SIG-M5 treated with dmso at 0.1 percent for 504 hours (cell line): ENCODE data around the gene TNFRSF1B.

Experiments used
- DNase-seq: peaks from one replicate; lab custom pipeline; 2025; ENCODE audit not compliant: unreplicated experiment; lab: John Stamatoyannopoulos, UW

TNFRSF1B gene

DNA sequence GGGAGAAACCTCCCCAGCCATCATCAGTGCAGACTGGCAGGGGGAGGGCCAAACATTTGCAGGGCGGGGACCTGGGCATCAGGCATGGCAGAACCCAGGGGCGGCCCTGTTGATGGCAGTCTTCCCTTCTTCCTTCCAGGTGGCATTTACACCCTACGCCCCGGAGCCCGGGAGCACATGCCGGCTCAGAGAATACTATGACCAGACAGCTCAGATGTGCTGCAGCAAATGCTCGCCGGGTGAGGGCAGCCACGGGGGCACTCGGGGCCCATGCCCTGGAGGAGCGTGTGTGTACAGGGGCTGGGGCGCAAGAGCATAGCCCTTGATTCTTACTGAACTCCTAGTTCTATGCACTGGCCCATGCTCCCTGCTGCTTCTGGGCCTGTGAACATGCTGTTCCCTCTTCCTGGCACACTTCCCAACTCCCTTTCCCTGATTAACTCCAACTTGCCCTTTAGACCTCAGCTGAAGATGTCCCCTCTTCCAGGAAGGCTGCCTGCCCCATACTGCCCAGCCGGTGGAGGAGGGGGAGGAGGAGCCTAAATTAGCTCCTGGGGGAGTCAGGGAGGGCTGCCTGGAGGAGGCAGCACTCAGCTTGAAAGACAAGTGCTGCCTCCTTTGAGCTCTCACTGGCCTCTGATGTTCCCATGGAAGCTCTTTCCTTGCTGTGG, 22.0 kb downstream of the TNFRSF1B start:
- no peak for DNase-seq

- no peak for DNase-seq
Observed at GRCh38 chr1:12189328-12189682, 22.5 kb downstream of the TNFRSF1B start.

DNA sequence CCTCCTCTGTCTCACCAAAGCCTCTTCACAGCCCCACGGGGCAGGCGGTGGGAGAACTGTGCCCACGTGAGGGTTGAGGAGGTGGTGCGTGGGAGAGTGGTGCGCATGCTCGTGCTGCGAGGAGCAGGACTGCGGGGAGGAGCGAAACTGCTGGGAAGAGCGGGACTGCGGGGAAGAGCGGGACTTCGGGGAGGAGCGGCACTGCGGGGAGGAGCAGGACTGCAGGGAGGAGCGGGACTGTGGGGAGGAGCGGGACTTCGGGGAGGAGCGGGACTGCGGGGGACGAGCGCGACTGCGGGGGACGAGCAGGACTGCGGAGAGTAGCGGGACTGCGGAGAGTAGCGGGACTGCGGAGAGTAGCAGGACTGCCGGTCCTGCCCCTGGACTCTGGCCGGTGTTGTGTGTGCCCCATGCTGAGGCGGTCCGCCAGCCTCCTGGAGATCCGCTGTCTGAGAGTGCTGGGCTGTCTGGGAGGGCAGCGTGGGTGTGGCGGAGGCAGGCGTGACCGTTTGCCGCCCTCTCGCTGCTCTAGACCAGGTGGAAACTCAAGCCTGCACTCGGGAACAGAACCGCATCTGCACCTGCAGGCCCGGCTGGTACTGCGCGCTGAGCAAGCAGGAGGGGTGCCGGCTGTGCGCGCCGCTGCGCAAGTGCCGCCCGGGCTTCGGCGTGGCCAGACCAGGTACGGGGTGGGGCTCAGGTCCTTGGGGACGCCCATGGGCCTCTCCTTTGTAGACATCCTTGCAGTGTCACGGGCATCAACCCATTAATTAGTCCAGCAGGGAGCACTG, 24.6 kb downstream of the TNFRSF1B start:
- no peak for DNase-seq

DNA sequence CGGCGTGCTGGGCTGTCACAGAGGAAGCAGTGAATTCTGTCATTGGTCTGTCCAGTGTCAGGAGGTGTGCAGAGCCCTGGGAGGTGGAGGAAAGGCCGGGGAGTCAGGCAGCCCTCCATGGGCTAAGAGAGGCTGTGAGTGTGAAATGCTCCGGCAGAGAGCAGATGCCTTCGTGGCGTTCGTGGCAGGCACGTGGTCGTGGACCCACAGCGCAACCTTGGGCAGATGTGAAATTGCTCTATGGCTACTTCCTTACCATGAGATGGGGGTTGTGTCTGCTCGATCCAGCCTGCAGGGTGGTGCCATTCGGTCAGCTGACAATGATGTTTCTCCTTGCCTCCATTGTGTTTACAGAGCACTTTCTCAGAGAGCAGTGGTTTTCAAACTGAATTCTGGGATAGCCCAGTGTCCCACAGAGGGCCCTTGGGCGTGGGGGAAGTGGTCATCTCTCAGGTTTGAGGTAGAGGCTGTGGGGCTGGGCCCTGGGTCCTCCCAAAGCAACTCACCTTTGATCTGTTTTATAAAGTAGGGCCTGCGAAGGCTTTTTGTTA, 27.9 kb downstream of the TNFRSF1B start:
- DNase-seq = no peak

- no peak for DNase-seq
Observed at GRCh38 chr1:12195416-12195815, 28.6 kb downstream of the TNFRSF1B start.

- peak; percentile 97 for DNase-seq
Observed at GRCh38 chr1:12196641-12197482, 30.1 kb downstream of the TNFRSF1B start.

GRCh38 chr1:12197483-12197880, 30.7 kb downstream of the TNFRSF1B start:
- no peak for DNase-seq

DNA sequence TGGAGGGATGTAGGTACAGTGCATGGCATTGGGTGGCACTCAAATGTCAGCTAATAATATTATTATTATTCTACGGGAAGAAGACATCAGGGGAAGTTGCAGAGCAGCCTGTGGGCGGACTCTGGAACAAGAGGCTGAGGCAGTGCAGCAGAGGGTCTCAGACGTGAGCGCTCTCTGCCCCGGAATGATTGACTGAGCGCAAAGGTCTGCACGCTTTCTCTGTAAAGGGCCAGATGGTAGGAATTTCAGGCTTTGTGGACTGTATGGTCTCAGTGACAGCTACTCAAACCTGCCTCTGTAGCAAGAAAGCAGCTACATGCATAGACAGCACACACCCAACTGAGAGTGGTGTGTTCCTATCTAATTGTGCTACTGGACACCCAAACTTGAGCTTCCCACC, 33.4 kb downstream of the TNFRSF1B start:
- no peak for DNase-seq

DNA sequence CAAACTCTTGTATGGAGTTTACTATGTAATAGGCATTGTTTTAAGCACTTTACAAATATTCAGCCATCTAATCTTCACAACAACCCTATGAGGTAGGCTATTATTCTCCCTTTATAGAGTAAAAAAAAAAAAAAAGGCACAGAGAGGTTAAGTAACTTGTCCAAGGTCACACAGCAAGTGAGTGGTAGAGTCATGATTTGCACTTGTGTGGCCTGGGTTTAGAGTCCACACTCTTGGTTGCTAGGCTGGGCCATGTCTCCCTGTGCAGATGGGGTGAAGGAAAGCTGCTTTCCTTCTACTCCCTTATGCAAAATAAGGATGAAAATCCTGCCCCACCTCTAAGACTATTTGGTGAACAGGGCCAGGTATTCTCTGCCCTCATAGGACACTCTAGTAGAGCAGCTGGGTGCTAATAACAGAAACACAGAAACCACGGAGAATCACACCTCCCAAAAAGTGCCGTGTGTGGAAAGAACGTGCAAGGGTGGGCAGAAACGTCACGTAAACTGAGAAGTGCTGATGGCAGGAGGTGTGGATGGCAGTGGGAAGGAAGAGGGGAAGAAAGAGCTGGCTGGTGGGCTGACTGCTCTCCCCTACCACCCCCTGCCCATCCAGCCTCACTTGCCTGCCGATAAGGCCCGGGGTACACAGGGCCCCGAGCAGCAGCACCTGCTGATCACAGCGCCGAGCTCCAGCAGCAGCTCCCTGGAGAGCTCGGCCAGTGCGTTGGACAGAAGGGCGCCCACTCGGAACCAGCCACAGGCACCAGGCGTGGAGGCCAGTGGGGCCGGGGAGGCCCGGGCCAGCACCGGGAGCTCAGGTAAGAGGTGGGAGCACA, 34.8 kb downstream of the TNFRSF1B start:
- DNase-seq = no peak

DNA sequence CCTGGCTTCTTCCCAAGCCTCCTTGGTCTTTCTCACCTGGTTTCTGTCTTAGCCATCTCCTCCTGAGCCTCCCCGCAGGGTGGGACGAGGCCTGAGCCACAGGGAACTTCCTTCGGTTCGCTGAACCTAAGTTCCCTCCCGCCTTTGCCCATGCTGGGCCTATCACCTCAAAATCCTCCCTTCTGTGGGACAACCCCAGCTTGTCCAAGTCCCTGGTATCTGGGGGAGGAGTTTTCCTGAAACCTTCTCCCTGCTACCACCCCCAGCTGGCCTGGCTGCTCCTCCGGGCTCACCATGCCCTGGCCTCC, 35.4 kb downstream of the TNFRSF1B start:
- DNase-seq = no peak

DNA sequence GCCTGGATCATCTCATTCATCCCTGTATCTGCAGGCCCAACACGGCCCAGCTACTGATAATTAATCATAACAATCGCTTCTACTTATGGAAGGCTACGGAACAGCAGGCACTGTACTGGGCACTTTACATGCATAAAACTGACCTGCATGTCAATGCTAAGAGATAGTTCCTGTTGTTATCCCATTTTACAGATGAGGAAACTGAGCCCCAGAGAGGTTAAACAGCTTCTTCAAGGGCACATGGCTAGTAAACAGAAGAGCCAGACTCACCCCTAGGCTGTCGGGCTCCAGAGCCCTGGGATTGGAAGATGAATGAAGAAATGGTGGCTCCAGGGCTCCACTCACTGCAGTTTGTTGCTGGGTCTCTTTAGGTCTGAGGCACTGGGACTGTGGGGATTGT, 35.8 kb downstream of the TNFRSF1B start:
- DNase-seq = no peak

GRCh38 chr1:12203216-12204007, 36.6 kb downstream of the TNFRSF1B start:
- DNase-seq = no peak

DNA sequence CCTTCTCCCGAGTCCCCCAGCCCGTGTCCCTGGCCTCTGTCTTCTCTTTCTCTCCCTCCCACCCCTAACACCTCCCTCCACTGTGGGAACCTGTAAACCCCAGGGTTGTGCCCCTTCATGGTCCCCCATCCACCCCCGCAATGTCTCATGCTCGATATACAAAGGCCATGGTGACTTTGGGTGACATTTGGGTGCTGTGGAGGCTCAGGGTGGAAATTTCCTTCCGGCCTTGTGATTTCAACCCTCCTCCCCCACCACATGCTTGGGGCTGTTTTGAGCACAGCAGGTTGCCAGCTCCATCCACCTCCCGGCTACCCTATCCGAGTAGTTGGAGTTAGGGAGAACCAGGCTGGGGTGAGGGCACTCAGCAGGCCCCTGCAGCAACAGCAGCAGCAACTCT, 37.3 kb downstream of the TNFRSF1B start:
- DNase-seq = no peak

DNA sequence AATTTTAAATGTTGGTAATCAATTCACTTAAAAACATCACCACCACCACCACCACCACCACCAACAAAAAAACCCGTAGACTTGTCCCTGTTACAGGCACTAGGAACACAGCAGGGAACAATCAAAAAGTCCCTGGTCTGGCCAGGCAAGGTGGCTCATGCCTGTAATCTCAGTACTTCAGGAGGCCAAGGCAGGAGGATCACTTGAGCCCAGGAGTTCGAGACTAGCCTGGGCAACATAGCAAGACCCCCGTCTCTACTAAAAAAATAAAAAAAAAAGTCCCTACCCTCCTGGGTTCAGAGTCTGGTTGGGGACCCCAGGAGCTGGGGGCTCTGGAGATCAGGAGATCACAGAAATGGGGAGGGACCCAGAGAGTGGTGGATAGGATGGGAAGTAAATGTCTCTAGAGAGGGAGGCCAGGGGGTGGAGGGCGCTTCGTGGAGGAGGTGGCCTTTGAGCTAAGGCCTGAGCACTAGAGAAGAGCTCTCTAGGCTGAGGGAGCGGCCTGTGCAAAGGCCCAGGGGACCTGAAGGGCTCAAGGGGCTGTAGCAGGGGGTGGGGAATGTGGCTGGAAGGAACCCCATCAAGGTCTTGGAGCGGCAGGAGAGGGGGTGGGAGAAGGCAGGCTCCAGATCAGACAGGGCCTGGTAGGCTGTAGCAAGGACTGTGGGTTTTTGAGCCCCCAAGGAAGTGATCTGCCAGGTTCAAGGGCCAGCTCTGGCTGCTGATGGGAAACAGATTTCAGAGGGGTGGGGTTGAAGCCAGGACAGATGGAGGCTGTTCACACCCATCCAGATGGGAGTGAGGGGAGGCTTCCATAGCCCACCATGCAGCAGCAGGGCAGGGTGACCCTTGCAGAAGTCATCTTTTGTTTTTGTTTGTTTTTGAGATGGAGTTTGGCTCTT, 38.2 kb downstream of the TNFRSF1B start:
- no peak for DNase-seq

DNA sequence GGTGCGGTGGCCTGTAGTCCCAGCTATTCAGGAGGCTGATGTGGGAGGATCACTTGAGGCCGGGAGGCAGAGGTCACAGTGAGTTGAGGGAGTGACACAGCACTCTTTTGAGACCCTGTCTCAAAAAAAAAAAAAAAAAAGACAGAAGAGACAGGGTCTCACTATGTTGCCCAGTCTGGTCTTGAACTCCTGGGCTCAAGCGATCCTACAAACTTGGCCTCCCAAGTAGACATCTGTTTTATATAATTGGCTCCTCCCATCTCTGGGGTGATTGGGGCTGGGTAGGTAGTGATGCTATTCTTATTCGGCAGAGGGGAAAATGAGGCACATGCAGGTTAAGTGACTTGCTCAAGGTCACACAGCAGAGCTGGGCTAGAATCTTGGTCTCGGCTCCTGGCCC, 39.4 kb downstream of the TNFRSF1B start:
- DNase-seq = no peak

- DNase-seq = no peak
Observed at GRCh38 chr1:12206792-12207424, 40.1 kb downstream of the TNFRSF1B start.

DNA sequence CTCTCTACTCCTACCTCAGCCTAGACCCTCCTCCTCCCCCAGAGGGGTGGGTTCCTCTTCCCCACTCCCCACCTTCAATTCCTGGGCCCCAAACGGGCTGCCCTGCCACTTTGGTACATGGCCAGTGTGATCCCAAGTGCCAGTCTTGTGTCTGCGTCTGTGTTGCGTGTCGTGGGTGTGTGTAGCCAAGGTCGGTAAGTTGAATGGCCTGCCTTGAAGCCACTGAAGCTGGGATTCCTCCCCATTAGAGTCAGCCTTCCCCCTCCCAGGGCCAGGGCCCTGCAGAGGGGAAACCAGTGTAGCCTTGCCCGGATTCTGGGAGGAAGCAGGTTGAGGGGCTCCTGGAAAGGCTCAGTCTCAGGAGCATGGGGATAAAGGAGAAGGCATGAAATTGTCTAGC, 41.5 kb downstream of the TNFRSF1B start:
- no peak for DNase-seq

- peak; percentile 59 for DNase-seq
Observed at GRCh38 chr1:12208764-12209494, 42.1 kb downstream of the TNFRSF1B start.
